Activated CD4-positive, alpha-beta T cell treated with anti-CD3 and anti-CD28 coated beads for 48 hours (primary cell): ENCODE data around the gene ABI3BP.
"Not testable (repeated sequence)": the region's sequence is repeated elsewhere in the genome, so short reads cannot be mapped to it uniquely, and the experiment has no call there.

ENCODE experiments used
- DNase-seq: peaks from one replicate; pipeline ENCODE4 v3.0.0-alpha.2; 2020

Gene ABI3BP

GRCh38 chr3:100982710-100983109, 10.5 kb downstream of the ABI3BP start:
- no peak for DNase-seq

- DNase-seq, result no peak
Measured at GRCh38 chr3:100981164-100981911, 11.9 kb downstream of the ABI3BP start.

GRCh38 chr3:100978011-100978659, 15.1 kb downstream of the ABI3BP start:
- DNase-seq, result no peak

DNA sequence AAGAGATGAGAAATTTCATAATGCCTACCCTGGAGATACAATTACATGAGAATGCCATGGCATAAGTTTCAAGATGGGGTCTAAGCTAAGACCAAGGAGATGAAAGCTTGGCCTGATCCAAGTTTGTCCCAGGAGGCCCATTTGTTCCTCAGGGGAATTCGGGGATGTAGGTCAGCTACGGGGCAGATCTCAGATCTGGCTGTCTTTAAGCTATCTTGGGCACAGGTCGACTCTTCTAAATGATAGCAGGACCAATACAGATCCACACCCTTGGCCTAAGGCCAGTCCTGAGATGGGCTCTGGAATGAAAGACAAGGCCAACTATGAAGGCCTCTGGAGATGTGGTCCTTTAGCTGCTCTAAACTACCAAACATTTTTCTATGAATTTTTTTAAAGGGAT, 16.6 kb downstream of the ABI3BP start:
- no peak for DNase-seq

DNA sequence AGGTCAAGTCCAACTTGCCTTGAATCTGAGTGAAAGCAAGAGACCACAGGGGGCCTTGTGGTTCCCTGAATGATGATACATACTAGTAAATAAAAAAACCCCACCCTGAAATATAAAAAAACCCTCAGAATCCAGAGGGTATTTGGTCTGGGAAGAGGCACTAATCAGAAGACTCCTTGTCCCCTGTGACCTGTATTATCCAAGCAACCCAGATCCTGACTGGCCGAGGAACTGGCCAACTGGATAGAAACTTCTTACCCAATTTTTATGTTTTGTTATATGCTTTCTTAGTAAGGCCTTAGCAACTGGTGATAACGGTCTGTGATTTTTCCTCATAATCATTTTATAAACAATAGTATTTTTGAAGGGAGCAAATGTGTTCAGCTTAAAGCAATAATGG, 17.5 kb downstream of the ABI3BP start:
- no peak for DNase-seq

DNA sequence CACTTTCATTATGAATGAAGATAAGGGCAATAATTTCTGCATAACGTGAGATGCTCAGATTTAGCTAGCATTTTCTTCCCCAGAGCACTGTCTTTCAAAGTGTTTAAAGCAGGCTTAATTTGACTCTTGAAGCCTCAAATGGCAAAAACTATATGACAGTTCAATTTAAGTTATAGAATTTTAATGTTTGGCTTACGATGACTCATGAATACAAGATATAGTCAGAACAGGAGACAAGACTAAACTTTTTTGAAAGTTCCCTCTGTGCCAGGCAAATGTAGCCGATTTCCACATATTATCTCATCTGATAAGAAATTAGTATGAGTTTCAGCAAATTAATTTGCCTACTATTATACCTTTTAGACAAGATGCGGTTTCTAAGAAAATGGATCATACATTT, 19.6 kb downstream of the ABI3BP start:
- no peak for DNase-seq

DNA sequence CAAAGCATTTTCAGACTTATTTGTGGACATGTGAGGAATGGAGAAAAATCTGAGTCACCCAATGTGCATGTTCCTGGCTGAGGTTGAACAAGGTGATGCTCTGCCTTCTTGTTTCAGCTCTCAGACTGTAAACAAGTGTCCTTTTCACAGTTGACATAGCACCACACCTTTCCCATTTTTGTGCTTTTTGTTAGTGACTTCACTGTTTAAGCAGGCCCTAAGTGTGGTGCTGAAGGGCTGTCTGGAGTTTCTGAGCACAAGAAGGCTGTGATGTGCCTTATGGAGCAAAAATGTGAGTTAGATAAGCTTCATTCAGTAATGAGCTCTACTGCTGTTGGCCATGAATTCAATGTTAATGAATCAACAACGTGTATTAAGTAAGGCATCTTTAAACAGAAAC, 20.4 kb downstream of the ABI3BP start:
- no peak for DNase-seq

- no peak for DNase-seq
Measured at GRCh38 chr3:100972301-100972844, 20.8 kb downstream of the ABI3BP start.

- DNase-seq, result no peak
Measured at GRCh38 chr3:100971798-100972197, 21.4 kb downstream of the ABI3BP start.

DNA sequence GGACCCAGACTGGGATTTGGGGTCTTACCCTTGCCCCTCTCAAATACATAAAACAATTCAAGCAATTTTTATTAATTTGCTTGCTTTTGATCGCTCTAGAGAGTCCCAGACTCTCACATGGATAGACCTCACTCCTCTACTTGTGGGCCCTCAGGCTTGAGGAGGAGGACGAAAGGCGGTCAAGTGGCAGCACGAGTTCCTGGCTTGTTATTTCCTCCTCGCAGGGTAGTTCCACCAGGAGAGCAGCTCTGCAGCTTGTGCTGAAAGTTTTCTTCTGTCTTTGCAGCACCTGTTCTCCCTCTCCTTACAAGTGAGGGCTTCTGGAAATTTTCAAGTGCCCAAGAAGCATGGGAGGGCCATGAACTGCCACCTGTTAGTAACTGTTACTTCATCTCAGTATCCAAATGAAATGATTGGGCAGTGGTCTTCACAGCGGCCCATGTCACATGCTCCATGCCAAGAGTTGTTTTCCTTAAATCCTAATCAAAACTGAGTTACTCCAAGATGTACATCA, 22.7 kb downstream of the ABI3BP start:
- no peak for DNase-seq

GRCh38 chr3:100968932-100969906, 24.0 kb downstream of the ABI3BP start:
- DNase-seq, result no peak

DNA sequence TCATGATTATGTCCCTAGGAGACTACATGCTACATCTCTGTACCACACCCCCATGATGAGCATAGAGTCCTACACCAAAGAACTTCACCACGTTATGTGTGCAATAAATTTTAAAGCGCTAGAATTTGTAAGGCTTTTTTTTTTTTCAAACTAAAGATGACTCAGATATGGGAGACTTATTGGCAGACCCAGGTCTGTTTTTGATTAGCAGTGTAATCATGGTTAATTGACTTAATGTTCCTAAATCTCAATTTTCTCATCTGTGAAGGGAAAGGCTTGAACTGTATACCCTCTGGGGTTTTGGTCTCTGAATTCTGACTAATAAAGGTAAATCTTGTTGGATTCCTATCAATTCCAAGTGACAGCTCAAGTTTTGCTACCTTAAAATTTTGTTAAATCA, 26.4 kb downstream of the ABI3BP start:
- no peak for DNase-seq

DNA sequence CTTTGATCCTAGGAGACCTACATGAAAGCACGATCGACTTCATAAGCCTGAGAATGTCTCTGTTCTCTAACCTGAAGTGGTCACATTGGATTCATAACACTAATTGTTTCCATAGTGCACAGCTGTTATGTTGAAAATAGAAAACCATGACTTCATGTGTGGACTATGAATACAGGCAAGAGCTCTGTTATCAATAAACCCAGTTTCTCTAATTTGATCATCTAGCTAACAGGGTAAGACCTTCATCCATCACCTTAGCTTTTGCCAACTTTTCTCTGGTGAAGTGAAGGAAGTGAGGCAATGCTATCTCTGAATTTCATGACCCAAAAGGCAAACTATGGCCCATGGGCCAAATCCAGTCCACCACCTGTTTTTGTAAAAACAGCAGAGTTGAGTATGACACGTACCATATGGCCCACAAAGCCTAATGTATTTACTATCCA, 27.2 kb downstream of the ABI3BP start:
- DNase-seq, result no peak

- DNase-seq, result no peak
Measured at GRCh38 chr3:100963041-100963440, 30.2 kb downstream of the ABI3BP start.

- DNase-seq, result no peak
Measured at GRCh38 chr3:100957261-100957986, 35.8 kb downstream of the ABI3BP start.

DNA sequence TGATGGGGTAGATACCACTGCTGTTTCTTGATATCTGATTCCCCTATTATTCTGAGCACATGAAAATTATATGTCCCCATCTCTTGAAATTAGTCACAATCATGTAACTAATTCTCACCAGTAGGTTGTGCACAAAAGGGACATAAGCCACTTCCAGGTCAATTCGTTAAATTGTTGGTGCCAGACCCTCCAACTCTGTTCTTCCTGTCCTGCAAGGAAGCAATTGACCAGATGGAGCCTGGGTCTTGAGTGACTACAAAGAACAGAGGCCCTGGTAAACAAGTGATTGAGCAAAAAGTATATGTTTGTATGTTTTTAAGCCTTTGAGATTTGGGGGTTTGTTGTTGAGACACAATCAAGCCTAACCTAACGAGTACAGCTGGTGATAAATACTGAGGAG, 36.9 kb downstream of the ABI3BP start:
- no peak for DNase-seq

DNA sequence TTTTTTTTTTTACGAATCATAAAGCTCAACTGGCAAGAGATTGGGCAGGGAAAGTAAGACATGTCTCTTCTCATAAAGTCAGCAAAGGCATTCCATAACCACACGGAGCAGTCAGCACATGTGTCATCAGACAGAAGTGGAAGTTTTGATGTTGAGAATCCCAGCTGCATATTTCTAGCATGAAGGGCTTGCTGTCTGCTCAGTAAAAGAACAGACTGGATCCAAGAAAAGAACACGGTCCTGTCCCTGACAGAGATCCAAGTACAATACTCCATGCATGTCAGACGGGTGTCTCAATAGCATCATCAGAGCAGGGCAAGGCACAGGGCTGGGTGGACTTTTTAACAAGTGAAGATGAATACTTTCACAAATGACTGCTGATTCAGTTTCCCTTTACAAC, 38.2 kb downstream of the ABI3BP start:
- DNase-seq, result no peak

DNA sequence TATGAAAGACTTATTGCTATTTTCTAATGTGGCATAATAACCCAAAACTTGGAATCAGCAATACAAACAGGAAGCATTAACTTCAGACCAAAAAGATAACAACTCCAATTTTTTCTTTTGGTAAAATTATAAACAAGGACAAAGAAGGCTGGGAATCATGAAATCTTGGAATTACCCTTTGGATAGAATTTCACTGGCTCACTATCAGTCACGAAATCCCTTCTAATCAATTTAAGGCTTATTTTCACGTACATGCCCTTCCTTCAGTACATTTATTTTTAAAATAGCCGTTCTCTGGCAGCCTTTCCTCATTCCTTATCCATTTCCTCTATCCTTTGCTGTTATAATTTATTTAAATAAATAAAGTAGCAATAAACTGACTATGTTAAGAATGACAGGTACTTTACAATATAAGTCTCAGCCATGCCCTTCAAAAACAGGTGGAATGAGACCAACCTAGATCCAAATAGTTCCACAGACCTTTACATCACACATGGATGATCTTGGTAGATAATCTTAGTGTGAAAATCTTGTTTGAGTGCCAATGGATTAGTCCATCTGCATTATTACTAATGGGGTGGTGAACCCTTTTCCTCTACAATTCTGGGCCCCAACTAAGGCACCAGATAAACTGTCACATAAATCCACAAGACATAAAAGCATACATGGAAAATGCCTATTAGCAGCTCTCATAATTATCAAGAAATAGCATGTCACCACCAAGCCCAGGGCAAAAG, 38.9 kb downstream of the ABI3BP start:
- DNase-seq, result no peak

DNA sequence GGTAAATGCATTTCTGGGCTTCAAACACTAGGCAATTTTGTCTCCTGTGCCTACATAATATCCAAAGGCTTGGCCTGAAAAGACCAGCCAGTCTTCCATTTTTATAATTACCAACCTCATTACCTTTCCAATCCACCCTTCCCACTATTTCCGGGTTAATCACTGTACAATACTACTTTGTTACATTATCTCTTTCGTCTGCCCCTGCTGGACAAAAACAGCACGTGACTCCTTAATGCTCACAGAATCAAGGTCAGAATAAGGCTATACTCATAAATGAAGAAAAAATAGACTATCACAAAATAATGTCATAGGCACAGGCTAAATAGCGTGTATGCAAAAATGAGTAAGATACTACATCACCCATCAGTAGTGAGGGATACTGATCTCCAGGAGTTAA, 40.1 kb downstream of the ABI3BP start:
- DNase-seq, result no peak

DNA sequence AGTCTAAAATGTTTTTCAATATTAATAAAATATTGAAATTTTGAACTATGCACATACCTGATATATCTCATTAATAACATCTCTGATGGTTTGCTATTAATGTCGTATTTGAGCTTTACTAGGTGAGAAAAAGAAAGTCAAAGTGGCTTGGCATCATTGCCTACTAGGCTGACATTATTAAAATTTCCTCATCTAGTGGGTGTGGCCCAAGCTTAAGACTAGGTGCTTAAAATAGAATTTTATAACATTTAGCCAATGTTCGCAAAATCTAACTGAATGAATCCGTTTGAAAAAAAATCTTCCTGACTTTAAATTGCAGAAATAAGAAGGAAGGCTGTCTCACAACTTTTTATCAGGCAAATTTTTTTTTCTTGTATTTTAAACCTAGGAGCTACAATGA, 46.1 kb downstream of the ABI3BP start:
- no peak for DNase-seq

DNA sequence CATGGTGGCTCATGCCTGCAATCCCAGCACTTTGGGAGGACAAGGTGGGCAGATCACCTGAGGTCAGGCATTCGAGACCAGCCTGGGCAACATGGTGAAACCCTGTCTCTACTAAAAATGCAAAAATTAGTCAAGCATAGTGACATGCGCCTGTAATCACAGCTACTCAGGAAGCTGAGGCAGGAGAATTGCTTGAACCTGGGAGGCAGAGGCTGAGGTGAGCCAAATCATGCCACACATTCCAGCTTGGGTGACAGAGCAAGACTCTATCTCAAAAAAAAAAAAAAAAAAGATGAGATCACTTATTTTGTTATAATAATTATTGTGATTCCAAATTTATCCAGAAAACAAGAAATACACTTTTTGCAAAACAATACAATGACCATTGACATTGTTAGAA, 47.1 kb downstream of the ABI3BP start:
- not testable (repeated sequence) for DNase-seq

- no peak for DNase-seq
Measured at GRCh38 chr3:100941451-100941850, 51.8 kb downstream of the ABI3BP start.
